ENCODE data around the gene MAPK6. TPM values are rescaled to one million over a fixed set of nuclear protein-coding genes. Genes with fewer than 3 reads are reported as not detected.

MAPK6 gene
- total RNA-seq, 1 donor from 2014 or later = 128 TPM

- DNase-seq (ENCODE audit: low spot score) = no peak
- Mint-ChIP-seq H3K4me3 (no peak overlapping the region), H3K4me1 (no peaks in the 10 kb centered on the region), H3K9me3 (peaks cover 13% of the 10 kb centered on the region), H3K27me3 (ENCODE audit: insufficient read depth, low read depth) (peaks cover 2% of the 10 kb centered on the region), H3K36me3 (no peaks in the 10 kb centered on the region), H3K27ac (no peak overlapping the region)
- Histone ChIP-seq H3K36me3 (no peaks in the 10 kb centered on the region), H3K4me1 (no peaks in the 10 kb centered on the region), H3F3A (ENCODE audit: low read depth) (no peaks in the 10 kb centered on the region), H3K4me2 (no peak overlapping the region), H3K79me2 (ENCODE audit: low read depth) (no peaks in the 10 kb centered on the region), H3K27ac (no peak overlapping the region), H3K27me3 (no peaks in the 10 kb centered on the region), H2AFZ (replicated peaks) (no peak overlapping the region), H4K20me1 (ENCODE audit: low read depth) (no peaks in the 10 kb centered on the region), H3K9ac (no peak overlapping the region), H3K9me3 (ENCODE audit: low read depth) (no peaks in the 10 kb centered on the region), H3K4me3 (no peak overlapping the region)
- TF ChIP-seq EZH2phosphoT487 (IDR thresholded peaks at IDR 0.05) = no peak
These were observed 71.2 kb downstream of the MAPK6 start for GRCh38 chr15:52090193-52090592.

- Mint-ChIP-seq H3K36me3 (no peaks in the 10 kb centered on the region), H3K9me3 (peaks cover 13% of the 10 kb centered on the region), H3K4me1 (no peaks in the 10 kb centered on the region), H3K27me3 (ENCODE audit: insufficient read depth, low read depth) (peaks cover 3% of the 10 kb centered on the region), H3K4me3 (no peak overlapping the region), H3K27ac (no peak overlapping the region)
- H3K4me2 ChIP-seq = no peak overlapping the region
- no peaks in the 10 kb centered on the region for H4K20me1 ChIP-seq (ENCODE audit: low read depth)
- H3K36me3 ChIP-seq = no peaks in the 10 kb centered on the region
- H3K27ac ChIP-seq = no peak overlapping the region
- no peaks in the 10 kb centered on the region for H3K9me3 ChIP-seq (ENCODE audit: low read depth)
- no peaks in the 10 kb centered on the region for H3K27me3 ChIP-seq
- H2AFZ ChIP-seq (replicated peaks) = no peak overlapping the region
- TF ChIP-seq CTCF (IDR thresholded peaks at IDR 0.05) = no peak
- no peak for TF ChIP-seq EZH2 (IDR thresholded peaks at IDR 0.05)
- no peak for TF ChIP-seq EZH2phosphoT487 (IDR thresholded peaks at IDR 0.05)
- no peak for DNase-seq (ENCODE audit: low spot score)
- H3K4me3 ChIP-seq = no peak overlapping the region
- no peaks in the 10 kb centered on the region for H3K4me1 ChIP-seq
- H3F3A ChIP-seq (ENCODE audit: low read depth) = no peaks in the 10 kb centered on the region
- no peaks in the 10 kb centered on the region for H3K79me2 ChIP-seq (ENCODE audit: low read depth)
- H3K9ac ChIP-seq = no peak overlapping the region
These were observed 74.1 kb downstream of the MAPK6 start for GRCh38 chr15:52093167-52093538.

GRCh38 chr15:52093539-52094510 is 74.8 kb downstream of the MAPK6 start:
- no peak for TF ChIP-seq EZH2 (IDR thresholded peaks at IDR 0.05)
- no peak for TF ChIP-seq EZH2phosphoT487 (IDR thresholded peaks at IDR 0.05)
- TF ChIP-seq CTCF (IDR thresholded peaks at IDR 0.05) = no peak
- no peaks in the 10 kb centered on the region for H3K4me1 Mint-ChIP-seq
- H3K27ac Mint-ChIP-seq = no peak overlapping the region
- H3K4me3 Mint-ChIP-seq = no peak overlapping the region
- H3K36me3 Mint-ChIP-seq = no peaks in the 10 kb centered on the region
- Histone ChIP-seq H2AFZ (replicated peaks) (no peak overlapping the region), H3K36me3 (no peaks in the 10 kb centered on the region), H3K4me3 (no peak overlapping the region), H4K20me1 (ENCODE audit: low read depth) (no peaks in the 10 kb centered on the region), H3K4me1 (no peaks in the 10 kb centered on the region), H3K27me3 (no peaks in the 10 kb centered on the region), H3K9me3 (ENCODE audit: low read depth) (no peaks in the 10 kb centered on the region), H3K79me2 (ENCODE audit: low read depth) (no peaks in the 10 kb centered on the region), H3K27ac (no peak overlapping the region), H3K4me2 (no peak overlapping the region), H3F3A (ENCODE audit: low read depth) (no peaks in the 10 kb centered on the region), H3K9ac (no peak overlapping the region)
- no peak for DNase-seq (ENCODE audit: low spot score)
- peaks cover 13% of the 10 kb centered on the region for H3K9me3 Mint-ChIP-seq
- H3K27me3 Mint-ChIP-seq (ENCODE audit: insufficient read depth, low read depth) = peaks cover 3% of the 10 kb centered on the region
